HEK293T (cell line): Measurements from ENCODE around the gene OR2D3.

ENCODE experiments used
- BHLHE40 ChIP-seq: fragments of 450-650 bp; IDR thresholded peaks from 2 replicates; pipeline ENCODE4 v1.6.1; 2016; ENCODE audit warnings: mild to moderate bottlenecking, moderate library complexity, borderline replicate concordance
- CTBP1 ChIP-seq: fragments of 450-650 bp; IDR thresholded peaks from 2 replicates; pipeline ENCODE4 v1.6.1; 2016; ENCODE audit warnings: borderline replicate concordance
- ELF4 ChIP-seq: fragments of 450-650 bp; IDR thresholded peaks from 2 replicates; pipeline ENCODE4 v1.6.1; 2017; ENCODE audit warnings: antibody characterized with exemption
- FOXA1 ChIP-seq: fragments of 450-650 bp; IDR thresholded peaks from 2 replicates; pipeline ENCODE4 v1.6.1; 2016; ENCODE audit warnings: mild to moderate bottlenecking
- FOXM1 ChIP-seq: fragments of 450-650 bp; IDR thresholded peaks from 2 replicates; pipeline ENCODE4 v1.6.1; 2017; ENCODE audit warnings: mild to moderate bottlenecking, borderline replicate concordance
- LEF1 ChIP-seq: fragments of 450-650 bp; IDR thresholded peaks from 2 replicates; pipeline ENCODE4 v1.6.1; 2017; ENCODE audit warnings: mild to moderate bottlenecking, borderline replicate concordance
- SP1 ChIP-seq: fragments of 450-650 bp; IDR thresholded peaks from 2 replicates; pipeline ENCODE4 v1.6.1; 2017
- TF ChIP-seq, protein P1 (sequence below): fragments of 450-650 bp; IDR thresholded peaks from 2 replicates; pipeline ENCODE4 v1.6.1; 2016

DNA sequence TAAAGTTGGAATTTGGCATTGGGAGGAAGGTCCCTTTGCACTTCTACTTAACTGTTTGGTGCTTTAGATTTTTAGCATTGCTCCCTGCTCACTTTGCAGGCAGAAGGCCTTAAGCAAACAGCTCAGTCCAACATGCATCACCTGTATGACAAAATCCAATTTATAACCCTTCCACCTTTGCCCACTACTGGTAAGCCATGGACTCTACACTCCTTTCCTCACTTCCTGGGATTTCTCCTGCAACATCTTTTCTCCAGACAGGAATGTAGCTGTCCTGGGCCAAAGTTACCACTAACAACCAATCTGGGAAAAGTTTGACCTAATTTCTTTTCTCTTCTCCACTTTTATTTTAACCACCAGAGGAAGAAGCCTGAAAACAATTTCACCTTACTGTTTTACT is 26.7 kb upstream of the OR2D3 start:
- TF ChIP-seq FOXM1 (no peak), SP1 (no peak), ELF4 (no peak), BHLHE40 (no peak), FOXA1 (no peak), LEF1 (no peak), CTBP1 (no peak)
- TF ChIP-seq, protein P1, sequence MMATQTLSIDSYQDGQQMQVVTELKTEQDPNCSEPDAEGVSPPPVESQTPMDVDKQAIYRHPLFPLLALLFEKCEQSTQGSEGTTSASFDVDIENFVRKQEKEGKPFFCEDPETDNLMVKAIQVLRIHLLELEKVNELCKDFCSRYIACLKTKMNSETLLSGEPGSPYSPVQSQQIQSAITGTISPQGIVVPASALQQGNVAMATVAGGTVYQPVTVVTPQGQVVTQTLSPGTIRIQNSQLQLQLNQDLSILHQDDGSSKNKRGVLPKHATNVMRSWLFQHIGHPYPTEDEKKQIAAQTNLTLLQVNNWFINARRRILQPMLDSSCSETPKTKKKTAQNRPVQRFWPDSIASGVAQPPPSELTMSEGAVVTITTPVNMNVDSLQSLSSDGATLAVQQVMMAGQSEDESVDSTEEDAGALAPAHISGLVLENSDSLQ: no peak
